ENCODE results near the gene PLEKHO1. TPM values are rescaled to one million over a fixed set of nuclear protein-coding genes. Genes with fewer than 3 reads are reported as not detected.
A peak's percentile ranks its signal among the peaks of the same experiment; 100 is the strongest.
"Not testable (repeated sequence)": the region's sequence is repeated elsewhere in the genome, so short reads cannot be mapped to it uniquely, and the experiment has no call there.

Gene PLEKHO1
- total and polyA plus RNA-seq, 2 of the 4 experiments (the other 2 are of a cell fraction), result 51.4 to 56.0 TPM

DNA sequence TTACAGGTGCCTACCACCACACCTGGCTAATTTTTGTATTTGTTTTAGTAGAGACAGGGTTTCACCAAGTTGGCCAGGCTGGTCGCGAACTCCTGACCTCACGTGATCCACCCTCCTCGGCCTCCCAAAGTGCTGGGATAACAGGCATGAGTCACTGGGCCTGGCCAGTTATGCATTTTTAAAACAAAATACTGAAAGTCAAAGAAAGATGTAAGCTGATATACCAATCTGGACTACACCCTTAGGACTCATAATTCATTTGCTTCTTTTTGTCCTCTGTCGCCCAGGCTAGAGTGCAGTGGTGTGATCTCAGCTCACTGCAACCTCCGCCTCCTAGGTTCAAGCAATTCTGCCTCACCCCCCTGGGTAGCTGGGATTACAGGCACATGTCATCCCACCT is 14.3 kb upstream of the PLEKHO1 start:
- H2AK9ac ChIP-seq (replicated peaks; ENCODE audit: low read depth, low read length, poor library complexity); BruUV-seq (replicated peaks); in situ Hi-C loops (cut with MboI; ENCODE audit: low sequenced_read_pairs); H3K4ac ChIP-seq (ENCODE audit: low read depth, low read length); intact Hi-C loops (cut with micrococcal nuclease); H4K91ac ChIP-seq (ENCODE audit: insufficient read depth, low read depth, low read length); H2BK5ac ChIP-seq (ENCODE audit: low read depth, low read length, poor library complexity, severe bottlenecking); H4K8ac ChIP-seq (ENCODE audit: low read depth in 2 of 2, low read length in 2 of 2); H3K18ac ChIP-seq (ENCODE audit: low read depth, low read length); H3K9me3 ChIP-seq (ENCODE audit: control insufficient read depth, insufficient read depth, low read length); H3K14ac ChIP-seq (replicated peaks; ENCODE audit: low read depth, low read length); H3K4me2 ChIP-seq (ENCODE audit: low read depth, low read length); H3K23ac ChIP-seq (ENCODE audit: low read depth, low read length); dilution Hi-C loops (cut with HindIII; ENCODE audit: low sequenced_read_pairs, unreplicated experiment); H2AK5ac ChIP-seq (ENCODE audit: low read depth, low read length); H2BK15ac ChIP-seq (ENCODE audit: low read depth, low read length); H3K36me3 ChIP-seq (ENCODE audit: control insufficient read depth, insufficient read depth, low read length); H3K27ac ChIP-seq (ENCODE audit: insufficient read depth, low read length); H3K9ac ChIP-seq (ENCODE audit: low read depth, low read length); H4K20me1 ChIP-seq (ENCODE audit: insufficient read depth, low read length); H3K56ac ChIP-seq (ENCODE audit: extremely low read depth, insufficient read depth, low read length); H3K4me3 ChIP-seq (ENCODE audit: insufficient read depth, low read depth, low read length); H4K5ac ChIP-seq (ENCODE audit: low read depth, low read length); POLR2A ChIA-PET (ENCODE audit: unreplicated experiment); H3K79me1 ChIP-seq (ENCODE audit: low read depth in 1 of 2, low read length in 2 of 2); H2AFZ ChIP-seq (replicated peaks; ENCODE audit: low read length, poor library complexity); H2BK120ac ChIP-seq (ENCODE audit: low read depth, low read length); H3K9me1 ChIP-seq (ENCODE audit: insufficient read depth, low read length); H3K4me1 ChIP-seq (ENCODE audit: control insufficient read depth, insufficient read depth, low read length); H2BK20ac ChIP-seq (ENCODE audit: low read depth, low read length); H3K27me3 ChIP-seq (ENCODE audit: control insufficient read depth, insufficient read depth, low read length): not testable (repeated sequence)
- 100% methylated on average over 2 of the region's 6 CpGs; no CpG with 5 or more reads in 1 of the 2 experiments for WGBS, 2 experiments (ENCODE audit: extremely low coverage in 2 of 2, insufficient read length in 1 of 2)
- CTCF ChIA-PET, result interaction anchor here (1.0 kb wide), 1 partner anchor 15 kb away, joined by 4 read pairs; the partner anchor contains the start of gene PLEKHO1
- TF ChIP-seq, protein P1, sequence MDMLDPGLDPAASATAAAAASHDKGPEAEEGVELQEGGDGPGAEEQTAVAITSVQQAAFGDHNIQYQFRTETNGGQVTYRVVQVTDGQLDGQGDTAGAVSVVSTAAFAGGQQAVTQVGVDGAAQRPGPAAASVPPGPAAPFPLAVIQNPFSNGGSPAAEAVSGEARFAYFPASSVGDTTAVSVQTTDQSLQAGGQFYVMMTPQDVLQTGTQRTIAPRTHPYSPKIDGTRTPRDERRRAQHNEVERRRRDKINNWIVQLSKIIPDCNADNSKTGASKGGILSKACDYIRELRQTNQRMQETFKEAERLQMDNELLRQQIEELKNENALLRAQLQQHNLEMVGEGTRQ (IDR thresholded peaks at IDR 0.05; ENCODE audit: low read depth, low read length), result peak; percentile 49; the same call in 1 of the 2 replicates
- TF ChIP-seq BHLHE40 (IDR thresholded peaks at IDR 0.05; ENCODE audit: low read depth, low read length), result peak; percentile 91
- DNase-seq (peak; percentile 61), ATAC-seq (ENCODE audit: low read depth) (peak; percentile 84)
